HG03558 (cell line): ENCODE measurements around the gene TEX2.

Experiments used
- ATAC-seq: cut with Tn5 transposase; IDR thresholded peaks from one replicate; pipeline ENCODE4 v1.9.1; 2021; ENCODE audit warnings: moderate number of reproducible peaks; ENCODE audit not compliant: unreplicated experiment; ENCODE audit errors: extremely low read depth

TEX2 gene, protein sequence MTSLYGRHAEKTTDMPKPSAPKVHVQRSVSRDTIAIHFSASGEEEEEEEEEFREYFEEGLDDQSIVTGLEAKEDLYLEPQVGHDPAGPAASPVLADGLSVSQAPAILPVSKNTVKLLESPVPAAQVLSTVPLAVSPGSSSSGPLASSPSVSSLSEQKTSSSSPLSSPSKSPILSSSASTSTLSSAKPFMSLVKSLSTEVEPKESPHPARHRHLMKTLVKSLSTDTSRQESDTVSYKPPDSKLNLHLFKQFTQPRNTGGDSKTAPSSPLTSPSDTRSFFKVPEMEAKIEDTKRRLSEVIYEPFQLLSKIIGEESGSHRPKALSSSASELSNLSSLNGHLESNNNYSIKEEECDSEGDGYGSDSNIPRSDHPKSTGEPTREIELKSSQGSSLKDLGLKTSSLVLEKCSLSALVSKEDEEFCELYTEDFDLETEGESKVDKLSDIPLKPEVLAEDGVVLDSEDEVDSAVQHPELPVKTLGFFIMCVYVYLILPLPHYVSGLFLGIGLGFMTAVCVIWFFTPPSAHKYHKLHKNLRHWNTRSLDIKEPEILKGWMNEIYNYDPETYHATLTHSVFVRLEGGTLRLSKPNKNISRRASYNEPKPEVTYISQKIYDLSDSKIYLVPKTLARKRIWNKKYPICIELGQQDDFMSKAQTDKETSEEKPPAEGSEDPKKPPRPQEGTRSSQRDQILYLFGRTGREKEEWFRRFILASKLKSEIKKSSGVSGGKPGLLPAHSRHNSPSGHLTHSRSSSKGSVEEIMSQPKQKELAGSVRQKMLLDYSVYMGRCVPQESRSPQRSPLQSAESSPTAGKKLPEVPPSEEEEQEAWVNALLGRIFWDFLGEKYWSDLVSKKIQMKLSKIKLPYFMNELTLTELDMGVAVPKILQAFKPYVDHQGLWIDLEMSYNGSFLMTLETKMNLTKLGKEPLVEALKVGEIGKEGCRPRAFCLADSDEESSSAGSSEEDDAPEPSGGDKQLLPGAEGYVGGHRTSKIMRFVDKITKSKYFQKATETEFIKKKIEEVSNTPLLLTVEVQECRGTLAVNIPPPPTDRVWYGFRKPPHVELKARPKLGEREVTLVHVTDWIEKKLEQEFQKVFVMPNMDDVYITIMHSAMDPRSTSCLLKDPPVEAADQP

DNA sequence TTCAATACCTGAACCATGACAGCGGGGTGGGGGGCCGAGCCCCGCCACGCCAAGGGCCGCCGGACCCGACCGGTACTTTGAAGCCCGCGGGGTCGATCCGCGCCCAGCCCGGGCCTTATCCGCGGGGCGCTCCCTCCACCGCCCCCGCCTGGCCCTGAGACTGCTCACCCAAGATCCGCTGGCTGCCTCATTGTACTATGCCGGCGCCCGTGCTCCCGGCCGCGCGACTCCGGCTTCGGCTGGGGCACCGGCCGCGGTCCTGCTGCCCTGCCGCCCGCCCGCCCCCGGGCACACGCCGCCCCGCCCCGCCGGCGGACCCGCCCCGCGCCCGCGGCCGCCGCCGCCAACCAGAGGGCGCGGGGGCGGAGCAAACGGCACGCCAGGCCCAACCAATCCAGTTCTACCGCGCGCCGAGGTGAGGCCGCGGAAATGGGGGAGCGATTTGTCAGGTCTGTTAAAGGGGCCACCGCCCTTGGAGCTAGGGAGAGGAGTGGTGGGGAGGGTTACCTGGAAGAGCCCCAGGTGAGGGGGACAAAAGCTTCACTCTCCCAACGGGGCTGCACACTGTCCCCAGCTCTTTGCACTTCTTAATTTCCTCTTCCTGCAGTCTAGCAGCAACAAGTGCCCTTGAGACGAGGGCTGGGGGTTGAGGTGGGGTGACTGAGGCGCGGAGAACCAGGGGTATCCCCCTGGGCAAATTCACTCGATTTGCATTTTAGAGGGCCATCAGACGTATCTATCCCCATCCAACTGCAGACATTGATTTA lies at the start of gene TEX2:
Gene TEX2, minus strand, starts transcription at position 261 of the 767 bp plus-strand sequence. CDS start 49,043 bp downstream, outside the sequence.
- ATAC-seq, result peak; percentile 73

DNA sequence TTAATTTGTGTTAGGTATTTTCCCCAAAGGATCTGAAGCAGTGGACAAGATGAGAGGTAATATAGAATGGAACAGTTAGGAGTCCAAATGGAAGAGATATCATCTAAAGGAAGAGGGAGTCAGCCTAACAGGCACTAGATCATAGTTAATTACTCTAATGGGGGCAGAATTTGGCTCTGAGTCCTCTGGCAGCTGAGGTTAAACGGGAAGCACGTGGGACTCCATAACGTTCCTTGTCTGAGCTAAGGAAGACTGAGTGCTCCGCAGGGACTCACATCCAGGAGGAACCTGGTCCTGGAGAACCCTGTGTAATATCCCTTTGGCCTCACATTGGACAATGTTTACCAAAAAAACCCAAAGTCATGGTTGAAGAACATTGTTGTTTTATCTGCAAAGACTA lies 46.6 kb upstream of the TEX2 start:
- ATAC-seq, result no peak

DNA sequence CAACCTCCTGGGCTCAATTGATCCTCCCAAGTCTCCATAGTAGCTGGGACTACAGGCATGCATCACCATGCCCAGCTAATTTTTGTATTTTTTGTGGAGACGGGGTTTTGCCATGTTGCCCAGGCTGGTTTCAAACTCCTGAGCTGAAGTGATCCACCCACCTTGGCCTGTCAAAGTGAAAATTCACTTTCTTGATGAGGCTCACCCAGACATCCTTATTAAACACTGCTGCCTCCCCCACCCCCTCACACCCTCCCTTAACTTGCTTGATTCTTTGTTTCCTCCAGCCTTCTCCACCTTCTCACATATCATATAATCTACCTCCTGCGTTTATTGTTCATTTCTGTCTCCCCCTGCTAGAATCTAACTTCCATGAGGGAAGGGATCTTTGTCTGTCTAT lies 46.0 kb upstream of the TEX2 start:
- no peak for ATAC-seq

DNA sequence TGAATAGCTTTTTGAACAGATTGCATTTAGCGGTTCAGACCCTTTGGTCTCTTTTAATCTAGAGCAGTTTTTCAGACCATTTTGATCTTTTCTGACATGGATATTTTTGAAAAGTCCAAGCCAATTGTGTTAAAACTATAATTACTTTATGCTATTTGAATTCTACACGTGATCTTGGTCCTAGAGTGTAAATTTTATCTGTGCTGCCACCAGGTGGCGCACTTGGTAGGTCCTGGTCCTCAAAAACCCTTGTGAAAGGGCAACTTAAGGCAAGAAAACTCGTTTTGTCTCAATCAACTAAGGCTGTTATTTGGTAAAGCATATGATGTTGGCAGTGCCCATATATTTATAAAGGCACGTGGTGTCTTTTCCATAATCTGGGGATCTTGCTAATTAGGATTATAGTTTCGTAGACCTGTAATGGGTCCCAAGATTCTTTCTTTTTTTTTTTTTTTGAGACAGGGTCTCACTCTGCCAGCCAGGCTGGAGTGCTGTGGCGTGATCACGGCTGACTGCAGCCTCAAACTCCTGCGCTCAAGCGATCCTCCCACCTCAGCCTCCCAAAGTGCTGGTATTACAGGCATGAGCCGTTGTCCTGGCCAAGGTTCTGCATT lies 43.9 kb upstream of the TEX2 start:
- no peak for ATAC-seq

DNA sequence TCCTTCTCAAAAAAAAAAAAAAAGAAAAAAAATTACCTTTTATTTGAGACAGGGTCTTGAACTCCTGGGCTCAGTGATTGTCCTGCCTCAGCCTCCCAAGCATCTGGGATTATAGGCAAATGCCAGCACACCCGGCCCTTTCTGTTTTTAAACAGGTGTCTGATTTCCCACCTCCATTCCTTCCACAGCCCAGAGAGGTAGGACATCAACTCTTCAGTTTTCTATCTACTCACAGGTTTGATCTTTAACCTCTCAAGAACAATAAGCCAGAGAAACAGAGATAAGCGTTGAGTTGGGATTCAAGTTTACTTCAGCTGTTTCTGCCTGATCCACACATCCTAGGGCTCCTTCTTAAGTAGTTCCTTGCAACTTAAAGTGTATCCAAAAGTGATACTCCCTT lies 41.5 kb upstream of the TEX2 start:
- ATAC-seq, result no peak

DNA sequence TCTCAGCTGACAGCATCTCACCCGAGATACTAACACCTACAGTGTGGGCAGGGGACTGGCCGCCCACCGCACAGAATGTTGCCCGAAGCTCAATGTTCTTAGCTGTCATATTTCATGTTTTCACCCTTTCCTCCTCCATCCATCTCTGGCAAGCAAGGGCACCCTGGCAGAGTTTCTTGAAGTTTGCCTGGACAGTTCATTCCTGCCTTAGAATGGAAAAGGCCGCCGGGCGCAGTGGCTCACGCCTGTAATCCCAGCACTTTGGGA lies 37.6 kb upstream of the TEX2 start:
- ATAC-seq, result no peak

DNA sequence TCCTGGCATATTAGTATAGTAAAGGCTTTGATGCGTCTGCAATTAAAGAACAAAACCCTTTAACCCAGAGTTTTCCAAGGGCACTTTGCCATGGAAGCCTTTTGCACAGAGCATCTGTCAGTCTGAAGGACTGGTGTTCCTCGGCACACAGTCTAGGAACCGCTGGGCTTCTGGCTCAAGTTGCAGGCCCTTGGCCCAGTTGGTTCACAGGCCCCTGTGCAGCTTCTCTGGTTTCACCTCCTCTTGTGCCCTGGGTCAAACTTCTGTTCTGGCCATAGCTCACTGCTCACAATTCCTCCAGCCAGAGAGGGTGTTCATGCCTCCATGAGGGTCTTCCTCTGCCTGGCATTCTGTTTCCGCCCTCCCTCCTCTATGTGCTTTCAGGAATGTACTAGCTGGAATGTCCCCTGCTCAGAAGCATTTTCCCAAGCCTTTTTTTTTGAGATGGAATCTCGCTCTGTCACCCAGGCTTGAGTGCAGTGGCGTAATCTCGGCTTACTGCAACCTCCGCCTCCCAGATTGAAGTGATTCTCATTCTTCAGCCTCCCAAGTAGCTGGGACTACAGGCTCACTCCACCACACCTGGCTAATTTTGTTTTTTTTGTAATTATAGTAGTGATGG lies 34.5 kb upstream of the TEX2 start:
- no peak for ATAC-seq

DNA sequence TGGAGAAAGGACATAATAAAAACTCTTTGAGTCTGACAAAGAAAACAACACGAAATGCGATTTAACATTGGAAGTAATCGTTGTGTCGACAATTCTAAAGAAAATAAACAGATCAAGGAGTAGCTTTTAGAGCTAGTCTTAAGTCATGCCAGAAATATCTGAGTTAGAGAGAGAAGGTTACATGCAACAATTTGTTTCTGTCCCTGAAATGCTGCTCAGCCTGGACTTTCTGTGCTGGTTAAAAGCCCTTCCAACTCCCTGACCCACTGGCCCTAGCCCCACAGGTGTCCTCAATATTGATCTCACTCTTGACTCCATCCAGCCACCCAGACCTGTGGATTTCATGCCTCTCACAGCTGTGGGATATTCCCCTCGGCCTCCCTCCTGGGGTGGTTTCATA lies 33.2 kb upstream of the TEX2 start:
- no peak for ATAC-seq

DNA sequence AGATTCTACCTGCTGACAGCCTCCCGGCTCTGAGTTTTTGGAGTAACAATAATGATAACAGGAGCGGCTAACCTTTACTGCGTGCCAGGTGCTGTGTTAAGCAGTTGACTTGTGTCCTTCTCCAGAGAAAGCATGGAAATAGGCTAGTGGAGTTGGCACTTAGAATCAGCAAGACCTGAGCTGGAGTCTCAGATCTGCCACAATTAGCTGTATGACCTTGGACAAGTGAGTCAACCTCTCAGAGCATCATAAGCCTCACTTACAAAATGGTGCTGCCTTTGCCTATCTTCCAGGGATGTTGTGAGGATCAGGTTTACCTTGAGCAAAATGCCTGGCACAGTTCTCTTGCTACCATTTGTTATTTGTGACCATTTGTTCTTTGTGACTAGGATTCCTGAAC lies 32.1 kb upstream of the TEX2 start:
- ATAC-seq, result no peak

DNA sequence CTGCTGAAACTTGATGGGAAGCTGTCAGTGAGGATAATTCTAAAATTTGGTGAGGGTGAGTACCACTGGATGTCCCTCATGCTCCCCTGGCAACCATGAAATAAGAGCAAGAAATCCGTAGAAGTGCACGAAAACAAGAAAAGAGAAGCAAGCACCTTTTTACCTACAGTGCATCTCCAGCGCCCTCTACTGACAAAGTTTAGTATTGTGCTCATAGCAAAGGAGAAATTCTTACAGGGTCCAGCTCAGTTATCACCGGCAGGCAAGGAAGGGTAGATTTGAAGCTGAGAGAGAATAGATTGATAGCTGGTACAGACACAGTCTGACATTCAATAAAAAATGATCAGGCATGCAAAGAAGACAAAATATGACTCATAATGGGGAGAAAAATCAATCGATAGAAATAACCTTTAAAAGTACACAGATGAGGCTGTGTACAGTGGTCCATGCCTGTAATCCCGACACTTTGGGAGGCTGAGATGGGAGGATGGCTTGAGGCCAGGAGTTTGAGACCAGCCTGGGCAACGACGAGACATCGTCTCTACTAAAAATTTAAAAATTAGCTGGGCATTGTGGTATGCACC lies 28.3 kb upstream of the TEX2 start:
- no peak for ATAC-seq

DNA sequence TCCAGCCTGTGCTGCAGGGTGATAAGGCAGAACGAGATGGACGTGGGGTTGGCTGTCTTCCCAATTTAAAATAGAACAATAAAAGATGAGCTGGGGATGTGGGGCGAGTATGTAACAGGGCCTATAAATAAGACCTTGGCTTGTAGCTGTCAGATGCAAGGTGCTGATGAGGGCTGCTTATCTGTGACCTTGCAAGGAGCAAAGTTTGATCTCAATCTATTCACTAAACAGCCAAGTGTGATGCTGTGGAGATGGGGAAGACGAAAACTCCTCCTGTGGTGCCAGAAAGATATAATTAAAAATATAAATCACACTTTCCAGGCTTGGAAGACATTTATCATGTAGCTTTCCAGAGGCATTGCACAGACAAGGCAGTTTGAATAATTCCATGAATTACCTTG lies 26.7 kb upstream of the TEX2 start:
- ATAC-seq, result no peak

DNA sequence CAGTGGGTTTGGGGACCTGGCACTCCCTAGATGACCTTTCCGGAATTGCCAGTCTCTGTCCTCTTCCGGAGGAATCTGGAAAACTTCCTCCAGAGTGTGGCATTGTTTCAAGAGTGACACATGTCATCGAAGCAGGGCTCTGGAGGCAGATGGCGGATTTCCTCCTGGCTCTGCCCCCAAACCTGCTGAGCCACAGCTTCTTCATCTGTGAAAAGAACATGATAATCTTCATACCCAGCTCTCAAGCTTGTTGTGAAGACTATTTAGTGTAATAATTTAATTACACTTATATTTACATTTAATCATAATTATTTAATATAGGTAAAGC lies 19.7 kb upstream of the TEX2 start:
- ATAC-seq, result no peak

DNA sequence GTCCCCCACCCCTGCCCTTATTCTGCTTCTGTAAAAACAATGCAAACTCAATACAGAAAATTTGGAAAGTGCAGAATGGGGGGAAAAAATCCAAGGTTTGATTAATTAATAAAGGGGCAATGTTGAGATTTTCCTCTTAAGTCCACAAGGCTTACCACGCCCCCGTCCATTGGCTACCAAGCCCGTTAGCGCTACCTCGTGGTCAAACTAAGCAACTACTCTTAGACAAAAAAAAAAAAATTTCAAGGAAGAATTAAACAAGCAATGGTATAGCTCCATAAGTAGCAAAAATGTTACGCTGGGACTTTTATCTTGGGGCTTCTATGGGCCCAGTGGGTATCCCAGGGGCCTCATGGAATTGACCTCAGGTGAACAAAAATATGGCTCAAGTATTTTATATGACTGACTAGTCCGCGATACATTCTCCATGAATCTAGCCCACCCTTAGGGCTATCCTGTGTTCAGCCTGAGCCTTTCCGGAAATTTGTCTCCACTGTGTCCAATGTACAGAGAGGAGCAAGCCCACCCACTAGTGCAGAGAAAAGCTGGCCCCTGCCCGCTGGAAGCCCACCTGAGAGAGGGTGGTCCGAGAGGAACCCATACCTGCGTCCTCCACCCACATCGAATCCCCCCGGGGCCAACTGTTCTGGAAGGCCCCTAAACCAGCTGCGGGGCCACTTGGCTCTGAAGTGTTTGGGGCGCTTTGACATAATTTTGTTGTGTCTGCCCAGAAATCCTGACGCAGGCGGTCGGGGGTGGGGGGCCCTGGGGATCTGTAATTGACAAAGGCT lies 19.1 kb upstream of the TEX2 start:
- ATAC-seq, result no peak

DNA sequence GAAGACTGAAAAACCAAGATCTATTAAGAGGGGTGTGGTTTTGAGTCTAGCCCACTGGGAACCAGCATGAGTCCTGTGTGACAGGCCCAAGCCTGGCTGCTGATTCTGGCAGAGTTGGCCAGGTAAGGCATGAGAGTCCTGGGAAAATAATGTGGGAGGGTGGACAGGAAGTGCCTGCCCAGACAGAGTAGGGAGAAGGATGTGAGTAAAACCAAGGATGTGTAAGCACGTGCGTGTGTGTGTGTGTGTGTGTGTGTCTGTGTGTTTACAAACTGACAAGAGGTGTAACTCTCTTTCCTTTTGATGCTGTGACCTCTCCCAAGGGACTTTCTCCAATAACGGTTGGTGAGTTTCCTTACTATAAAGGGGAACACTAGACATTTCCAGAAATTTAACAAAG lies 15.6 kb upstream of the TEX2 start:
- no peak for ATAC-seq

DNA sequence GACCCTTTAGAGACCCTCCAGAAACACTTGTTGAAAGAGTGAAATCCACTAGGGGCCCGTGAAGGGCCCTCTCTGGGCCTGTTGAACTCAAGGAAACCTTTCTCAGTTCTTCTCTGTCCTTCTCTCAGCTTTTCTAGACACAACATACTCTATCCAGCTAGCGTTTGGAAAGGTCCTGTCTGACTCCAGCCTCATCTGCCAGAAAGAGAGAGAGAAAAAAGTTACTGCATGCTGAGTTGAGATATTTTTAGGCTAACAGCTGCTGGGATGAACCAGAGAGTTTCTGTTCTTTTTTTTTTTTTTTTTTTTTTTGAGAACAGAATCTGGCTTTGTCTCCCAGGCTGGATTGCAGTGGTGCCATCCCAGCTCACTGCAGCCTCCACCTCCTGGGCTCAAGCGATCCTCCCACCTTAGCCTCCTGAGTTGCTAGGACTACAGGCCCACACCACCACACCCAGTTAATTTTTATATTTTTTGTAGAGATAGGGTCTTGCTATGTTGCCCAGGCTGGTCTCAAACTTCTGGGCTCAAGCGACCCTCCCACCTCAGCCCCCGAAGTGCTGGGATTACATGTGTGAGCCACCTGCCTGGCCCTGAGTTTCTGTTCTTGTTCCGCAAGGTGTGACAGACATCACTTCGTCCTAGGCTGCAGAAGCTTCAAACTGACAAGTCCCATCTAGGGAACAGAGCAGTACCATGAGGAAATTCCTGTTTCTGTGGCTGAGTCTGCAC lies 14.9 kb upstream of the TEX2 start:
- ATAC-seq, result no peak

DNA sequence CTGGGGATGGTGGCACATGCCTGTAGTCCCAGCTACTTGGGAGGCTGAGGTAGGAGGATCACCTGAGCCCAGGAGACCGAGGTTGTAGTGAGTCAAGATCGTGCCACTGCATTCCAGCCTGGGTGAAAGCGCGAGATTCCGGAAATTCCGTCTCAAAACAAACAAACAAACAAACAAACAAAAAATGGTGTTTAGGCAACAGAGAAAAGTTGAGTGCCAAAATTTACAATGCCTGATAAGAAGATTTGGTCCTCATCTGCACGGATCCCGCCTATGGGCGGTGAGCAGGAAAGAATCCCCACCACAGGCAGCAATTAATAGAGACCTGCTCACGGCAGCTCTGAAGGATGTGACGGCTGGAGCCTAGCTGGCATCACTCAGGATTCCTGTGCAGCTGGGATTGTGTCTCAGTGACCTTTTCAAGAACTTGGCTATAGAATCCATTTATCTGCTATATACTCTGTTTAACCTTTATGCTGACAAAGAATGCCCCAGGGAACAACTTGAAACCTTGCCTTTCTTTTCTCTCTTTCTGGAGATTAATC lies 14.0 kb upstream of the TEX2 start:
- no peak for ATAC-seq

DNA sequence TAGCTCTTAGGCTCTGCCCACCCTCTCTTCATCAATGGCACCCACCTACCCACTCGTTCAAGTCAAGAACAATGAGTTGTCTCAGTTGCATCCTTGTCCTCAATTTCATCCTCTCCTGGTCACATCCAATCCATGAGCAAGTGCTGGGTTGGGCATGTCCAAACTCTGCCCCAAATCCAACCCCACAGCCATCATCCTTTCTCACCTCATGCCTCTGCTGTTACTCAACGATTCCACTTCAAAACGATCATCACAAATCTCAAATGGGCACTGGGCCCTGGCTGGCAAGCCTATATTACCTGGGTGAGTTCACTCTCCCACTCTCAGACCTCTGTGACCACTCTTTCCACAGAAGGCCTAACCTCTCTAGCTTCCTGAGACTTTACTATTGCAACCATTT lies 12.0 kb upstream of the TEX2 start:
- ATAC-seq, result no peak

DNA sequence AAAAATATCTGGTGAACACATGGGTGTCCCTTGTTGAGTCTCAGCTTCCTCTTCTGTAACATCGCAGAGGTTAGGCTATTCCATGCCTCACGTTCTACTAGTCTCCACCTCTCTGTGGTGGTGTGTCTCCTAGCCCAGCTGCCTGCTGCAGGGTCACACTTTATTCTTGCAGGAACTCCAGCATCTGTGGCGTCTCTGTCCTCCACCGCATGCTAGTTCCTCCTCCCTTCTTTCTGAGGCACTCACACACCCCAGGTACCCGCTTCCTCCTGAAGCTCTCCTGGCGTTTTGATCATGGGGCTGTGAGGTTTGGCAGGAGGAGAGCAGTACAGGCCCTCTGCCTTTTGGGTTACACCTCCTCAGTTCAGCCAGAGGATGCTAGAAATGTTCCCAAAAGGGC lies 9.9 kb upstream of the TEX2 start:
- ATAC-seq, result no peak
